Measurements from ENCODE around the gene NUBPL.

DNA sequence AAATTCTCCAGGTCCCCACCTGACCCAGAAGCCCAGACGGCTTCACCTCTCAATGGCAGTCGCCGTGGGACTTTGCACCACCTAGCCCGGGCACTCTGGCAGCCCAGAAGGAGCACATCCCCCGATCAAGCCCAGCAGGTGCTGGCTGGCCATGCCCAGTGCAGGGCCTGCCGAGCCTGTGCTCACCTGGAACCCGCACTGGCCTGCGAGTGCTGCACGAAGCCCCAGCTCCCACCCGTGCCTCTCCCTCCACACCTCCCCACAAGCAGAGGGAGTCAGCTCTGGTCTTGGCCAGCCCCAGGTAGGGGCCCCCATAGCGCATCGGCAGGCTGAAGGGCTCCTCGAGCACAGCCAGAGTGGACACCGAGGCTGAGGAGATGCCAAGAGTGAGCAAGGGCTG is 144.5 kb downstream of the NUBPL start:
- TF ChIP-seq POLR2AphosphoS5 (IDR thresholded peaks at IDR 0.05; ENCODE audit: low read depth, low read length), result no peak
- no peak for TF ChIP-seq TAF1 (IDR thresholded peaks at IDR 0.05; ENCODE audit: low read depth, low read length)
- no peak for TF ChIP-seq POLR2A (IDR thresholded peaks at IDR 0.05; ENCODE audit: low read depth, low read length)
- no peak for TF ChIP-seq SPI1 (IDR thresholded peaks at IDR 0.05; ENCODE audit: low read depth, low read length)
- no peak for TF ChIP-seq PAX5 (IDR thresholded peaks at IDR 0.05; ENCODE audit: insufficient read depth, low read length, severe bottlenecking)
- no peak for TF ChIP-seq POU2F2 (IDR thresholded peaks at IDR 0.05; ENCODE audit: low read depth, low read length)
